GM19240 (cell line): Measurements from ENCODE around the gene NAP1L1.

ENCODE experiments used
- DNase-seq: peaks from one replicate; pipeline ENCODE4 v3.0.0; 2011; ENCODE audit warnings: low spot score; ENCODE audit not compliant: insufficient read length

Gene NAP1L1, protein sequence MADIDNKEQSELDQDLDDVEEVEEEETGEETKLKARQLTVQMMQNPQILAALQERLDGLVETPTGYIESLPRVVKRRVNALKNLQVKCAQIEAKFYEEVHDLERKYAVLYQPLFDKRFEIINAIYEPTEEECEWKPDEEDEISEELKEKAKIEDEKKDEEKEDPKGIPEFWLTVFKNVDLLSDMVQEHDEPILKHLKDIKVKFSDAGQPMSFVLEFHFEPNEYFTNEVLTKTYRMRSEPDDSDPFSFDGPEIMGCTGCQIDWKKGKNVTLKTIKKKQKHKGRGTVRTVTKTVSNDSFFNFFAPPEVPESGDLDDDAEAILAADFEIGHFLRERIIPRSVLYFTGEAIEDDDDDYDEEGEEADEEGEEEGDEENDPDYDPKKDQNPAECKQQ

DNA sequence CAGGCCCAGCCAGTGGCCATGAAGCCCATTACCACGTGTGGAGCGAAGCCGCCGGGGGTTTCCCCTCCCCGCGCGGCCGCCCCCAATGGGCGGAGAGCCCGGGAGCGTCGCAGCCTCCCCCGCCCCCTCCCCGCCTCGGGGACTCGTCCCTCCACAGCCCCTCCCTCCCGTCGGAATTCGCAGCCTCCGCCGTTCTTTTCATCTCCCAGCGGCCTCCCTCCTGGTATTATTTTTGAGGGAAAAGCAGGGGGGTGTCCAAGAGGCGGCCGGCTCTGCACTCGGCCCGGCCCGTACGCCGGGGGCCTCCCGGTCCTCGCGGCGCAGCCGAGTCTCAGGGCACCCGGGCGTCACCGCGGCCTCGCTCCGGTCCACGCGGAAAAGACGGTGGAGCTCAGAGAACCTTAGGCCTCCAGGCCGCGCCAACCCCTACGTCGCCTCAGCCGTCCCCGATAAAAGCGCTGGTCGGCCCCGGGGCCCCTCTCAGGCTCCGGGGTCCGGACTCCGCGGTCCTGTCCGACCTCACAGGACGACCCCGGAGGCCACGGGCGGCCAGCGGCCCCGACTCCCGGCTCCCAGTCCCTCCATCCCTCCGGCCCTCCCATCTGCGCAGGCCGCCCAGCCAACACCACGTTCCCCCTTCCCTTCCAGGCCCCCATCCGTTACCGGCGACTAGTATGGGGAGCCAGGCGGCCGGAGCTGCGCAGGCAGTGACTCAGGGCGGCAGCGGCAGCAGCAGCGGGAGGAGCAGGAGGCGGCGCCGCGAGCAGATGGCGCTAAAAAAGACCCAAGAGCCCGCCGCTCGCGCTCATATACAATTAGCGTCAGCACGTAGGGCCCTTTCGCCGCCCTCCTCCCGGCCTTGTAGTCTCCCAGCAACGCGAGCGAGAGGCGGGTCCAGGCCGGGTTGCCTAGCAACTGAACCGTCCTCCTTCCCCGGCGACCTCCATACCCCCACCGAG, at the start of gene NAP1L1:
TSS of gene NAP1L1 (minus strand) at position 782 of the 959 bp plus-strand sequence. CDS start 10,466 bp downstream, outside the sequence.
- peak; percentile 60 for DNase-seq

DNA sequence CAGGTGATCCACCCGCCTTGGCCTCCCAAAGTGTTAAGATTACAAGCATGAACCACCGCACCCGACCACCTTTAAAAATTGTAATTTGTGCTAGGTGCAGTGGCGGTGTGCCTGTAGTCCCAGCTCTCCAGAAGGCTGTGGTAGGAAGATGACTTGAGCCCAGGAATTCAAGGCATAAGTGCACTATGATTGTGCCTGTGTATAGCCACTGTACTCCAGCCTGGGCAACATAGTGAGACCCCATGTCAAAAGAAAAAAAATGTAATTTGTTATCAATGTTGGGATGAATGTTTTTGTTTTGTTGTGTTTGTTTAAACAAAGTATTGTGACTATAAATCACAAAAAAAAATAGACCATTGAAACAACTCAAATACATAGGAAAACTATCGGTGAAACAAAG, 43.1 kb upstream of the NAP1L1 start:
- no peak for DNase-seq

DNA sequence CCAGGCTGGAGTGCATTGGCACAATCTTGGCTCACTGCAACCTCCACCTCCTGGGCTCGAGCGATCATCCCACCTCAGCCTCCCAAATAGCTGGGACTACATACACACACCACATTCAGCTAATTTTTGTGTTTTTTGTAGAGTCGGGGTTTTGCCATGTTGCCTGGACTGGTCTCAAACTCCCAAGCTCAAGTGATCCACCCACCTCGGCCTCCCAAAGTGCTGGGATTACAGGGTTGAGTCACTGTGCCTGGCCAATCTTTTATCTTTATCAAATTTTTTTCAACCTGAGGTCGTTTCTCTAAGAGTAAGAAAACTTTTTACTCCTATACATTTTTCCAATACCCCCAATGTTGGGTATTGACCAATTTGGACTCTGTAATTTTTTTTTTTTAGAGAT, 40.0 kb upstream of the NAP1L1 start:
- no peak for DNase-seq

DNA sequence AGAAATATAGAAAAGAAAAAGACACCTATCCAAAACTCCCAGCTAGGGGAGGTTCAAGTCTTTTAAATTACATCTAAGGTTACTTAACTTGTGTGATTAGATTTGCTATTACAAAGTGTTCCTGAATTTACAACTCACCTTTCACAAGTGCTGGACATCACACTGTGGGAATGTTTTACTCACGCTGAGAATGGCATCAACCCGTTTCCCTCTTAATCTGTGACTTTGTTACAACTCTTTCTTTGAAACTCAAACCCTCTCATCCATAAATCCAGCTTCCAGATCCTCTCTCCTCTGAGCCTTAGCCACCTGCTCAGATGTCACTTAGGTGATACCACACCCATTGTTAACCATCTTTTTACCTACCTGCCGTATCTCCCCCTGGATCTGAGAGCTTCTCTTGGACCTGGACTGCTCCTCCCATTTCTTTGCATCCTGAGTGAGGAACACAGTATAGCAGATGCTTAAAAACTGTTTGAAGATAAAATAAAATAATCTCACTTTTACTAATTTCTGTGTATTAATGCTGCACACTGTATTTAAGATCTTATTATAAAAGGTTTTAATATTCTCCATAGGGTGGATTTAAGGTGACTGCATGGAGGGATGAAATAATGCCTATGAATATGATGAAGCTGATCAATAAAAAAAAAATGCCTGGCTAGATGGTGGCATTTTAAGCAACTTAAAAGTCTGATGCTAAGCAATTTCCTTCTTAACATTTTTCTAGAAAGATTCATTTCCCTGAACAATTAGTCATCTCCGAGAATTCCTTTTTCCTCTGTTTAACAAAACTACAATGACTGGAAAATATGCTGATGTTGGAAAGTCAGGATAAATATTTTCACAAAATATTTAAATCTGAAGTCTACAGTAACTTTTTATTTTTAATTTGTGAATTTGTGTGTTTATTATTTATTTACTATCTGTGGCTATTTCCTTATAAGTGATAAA, 39.1 kb upstream of the NAP1L1 start:
- DNase-seq = no peak

DNA sequence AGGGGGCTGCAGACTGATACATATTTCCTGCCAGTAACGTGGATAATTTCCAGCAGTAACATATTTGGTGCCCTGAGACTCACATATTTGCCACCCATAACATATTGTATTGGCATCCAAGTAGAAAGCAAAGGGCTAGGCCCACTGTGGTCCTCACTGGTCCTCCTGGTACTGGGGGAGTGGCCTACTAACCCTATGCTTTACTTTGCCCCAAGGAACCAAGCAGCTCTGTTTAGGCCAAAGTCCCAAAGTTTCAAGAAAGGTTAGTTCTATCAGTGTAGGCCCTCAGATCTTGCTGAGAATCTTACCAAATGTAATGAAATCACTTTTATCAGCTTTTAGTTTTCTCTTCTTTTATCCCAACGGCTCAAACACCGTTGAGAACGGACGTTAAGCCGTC, 35.4 kb upstream of the NAP1L1 start:
- DNase-seq = no peak

DNA sequence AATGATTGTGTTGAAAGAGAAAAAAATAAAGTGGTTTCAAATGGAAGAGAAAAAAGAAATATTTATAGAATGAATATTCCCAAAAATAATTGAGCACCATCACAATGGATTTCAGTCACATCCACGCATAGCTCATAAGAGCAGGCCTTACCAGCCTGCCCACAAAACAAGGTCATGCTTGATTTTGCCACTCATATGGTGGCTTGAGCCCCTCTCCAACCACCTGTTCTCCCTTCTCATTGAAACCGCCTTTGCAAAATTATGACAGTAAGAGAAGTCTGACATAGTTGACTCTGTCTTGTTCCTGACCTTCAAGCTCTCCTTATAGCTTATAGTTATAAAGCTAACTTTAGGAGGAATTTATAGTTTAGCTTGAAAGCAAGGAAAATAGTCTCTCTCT, 33.3 kb upstream of the NAP1L1 start:
- no peak for DNase-seq

DNA sequence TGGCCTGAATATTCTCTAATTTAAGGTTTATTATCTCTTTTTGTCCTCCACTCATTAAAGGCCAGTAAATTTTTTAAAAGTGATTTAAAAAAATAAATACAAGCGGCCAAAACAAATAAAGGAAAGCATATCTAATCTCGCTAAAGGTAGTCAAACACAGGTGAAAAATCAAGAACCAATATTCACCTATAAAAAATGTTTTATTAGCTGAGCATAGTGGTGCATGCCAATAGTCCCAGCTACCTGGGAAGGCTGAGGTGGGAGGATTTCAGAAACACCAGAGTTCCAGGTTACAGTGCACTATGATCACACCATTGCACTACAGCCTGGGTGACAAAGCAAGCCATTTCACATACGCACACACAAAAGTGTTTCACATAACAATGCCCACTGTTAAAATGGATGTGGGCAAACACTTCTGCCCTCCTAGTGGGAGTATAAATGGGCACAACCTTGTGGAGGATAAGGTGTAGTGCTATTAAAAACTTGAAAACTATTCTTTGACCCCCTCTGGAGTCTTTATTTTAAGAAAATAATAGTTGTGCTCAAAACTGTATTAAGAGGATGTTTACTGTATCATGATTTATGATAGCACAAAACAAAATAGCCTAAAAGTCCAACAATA, 32.7 kb upstream of the NAP1L1 start:
- no peak for DNase-seq

DNA sequence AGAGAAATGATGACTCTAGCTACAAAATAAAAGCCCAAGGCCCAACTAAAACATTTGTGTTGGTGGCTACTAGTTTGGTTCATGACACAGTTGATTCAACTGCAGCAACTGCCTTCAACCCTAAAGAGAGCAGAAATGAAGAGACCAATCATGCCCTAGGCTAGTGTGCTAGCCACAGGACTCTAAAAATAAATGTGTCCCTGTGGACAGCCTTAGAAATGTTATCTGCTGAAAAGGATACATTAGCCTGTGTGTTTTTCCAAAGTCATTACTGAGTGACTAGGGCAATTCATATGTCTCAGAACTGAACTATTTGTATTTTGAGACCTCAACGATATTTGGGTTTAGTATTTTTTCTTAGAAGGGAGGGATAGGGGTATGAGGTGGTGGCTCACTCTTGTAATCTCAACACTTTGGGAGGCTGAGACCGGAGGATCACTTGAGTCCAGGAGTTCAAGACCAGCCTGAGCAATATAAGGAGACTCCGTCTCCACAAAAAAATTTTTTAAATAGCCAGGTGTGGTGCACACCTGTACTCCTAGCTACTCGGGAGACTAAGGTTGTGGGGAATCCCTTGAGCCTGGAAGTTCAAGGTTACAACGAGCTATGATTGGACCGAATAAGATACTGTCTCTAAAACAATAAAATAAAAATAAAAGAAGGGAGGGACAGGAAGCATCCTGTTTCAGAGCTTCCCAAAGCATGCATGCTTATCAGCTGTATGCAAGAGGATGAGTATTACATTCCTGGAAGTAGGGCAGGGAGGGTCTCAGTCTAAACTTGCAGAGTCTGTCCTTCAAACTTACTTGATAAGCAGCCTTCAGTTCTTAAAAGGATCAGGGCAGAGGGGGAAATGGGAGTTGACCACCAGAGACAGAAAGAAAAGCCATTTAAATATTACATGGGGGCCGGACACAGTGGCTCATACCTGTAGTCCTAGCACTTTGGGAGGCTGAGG, 29.6 kb upstream of the NAP1L1 start:
- no peak for DNase-seq

DNA sequence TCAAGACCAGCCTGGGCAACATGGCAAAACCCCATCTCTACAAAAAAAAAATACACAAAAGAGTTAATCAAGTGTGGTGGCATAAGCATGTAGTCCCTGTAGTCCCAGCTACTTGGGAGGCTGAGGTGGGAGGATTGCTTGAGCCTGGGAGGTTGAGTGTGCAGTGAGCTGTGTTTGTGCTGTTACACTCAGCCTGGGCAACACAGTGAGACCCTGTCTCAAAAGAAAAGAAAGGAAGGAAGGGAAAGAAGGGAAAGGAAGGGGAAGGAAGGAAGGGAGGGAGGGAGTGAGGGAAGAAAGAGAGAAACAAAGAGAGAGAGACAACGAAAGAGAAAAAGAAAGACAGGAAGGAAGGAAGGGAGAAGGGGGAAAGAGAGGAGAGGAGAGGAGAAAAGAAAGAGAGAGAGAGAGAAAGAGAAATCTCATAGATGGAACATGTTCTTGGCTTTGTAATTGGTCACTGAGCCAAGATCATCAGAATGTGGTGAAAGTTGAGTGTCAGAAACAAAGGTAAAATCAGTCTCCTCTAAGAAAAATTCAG, 26.8 kb upstream of the NAP1L1 start:
- no peak for DNase-seq

DNA sequence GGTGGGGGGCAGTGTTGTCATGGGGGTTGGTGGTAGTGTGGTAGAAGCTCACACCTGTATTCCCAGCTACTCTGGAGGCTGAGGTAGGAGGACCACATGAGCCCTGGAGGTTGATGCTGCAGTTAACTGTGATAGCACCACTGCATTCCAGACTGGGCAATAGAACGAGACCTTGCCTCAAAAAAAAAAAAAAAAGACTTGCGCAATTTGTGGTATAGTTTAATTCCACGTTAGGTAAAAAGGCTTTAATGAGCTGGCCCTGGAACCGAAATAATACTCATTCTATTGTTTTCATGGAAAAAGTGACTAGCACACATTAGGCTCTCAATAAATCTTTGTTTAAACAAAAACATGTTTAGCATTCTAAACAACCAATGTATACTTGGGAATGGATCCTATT, 25.4 kb upstream of the NAP1L1 start:
- no peak for DNase-seq

DNA sequence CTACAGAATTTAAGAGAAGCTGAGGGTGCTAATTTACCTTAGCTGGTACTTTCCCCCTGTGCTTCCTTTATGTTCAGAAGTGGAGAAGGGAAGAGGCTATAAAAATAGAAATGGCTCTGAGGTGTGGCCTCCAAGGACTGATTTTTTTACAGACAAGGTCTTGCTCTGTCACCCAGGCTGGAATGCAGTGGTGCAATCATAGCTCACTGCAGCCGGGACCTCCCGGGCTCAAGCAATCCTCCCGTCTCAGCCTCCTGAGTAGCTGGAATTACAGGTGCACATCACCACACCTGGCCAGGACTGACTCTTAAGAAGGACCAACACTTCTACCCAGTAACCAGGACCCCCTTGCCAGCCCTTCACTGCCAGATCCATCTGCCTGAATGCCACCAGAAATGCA, 23.9 kb upstream of the NAP1L1 start:
- no peak for DNase-seq

DNA sequence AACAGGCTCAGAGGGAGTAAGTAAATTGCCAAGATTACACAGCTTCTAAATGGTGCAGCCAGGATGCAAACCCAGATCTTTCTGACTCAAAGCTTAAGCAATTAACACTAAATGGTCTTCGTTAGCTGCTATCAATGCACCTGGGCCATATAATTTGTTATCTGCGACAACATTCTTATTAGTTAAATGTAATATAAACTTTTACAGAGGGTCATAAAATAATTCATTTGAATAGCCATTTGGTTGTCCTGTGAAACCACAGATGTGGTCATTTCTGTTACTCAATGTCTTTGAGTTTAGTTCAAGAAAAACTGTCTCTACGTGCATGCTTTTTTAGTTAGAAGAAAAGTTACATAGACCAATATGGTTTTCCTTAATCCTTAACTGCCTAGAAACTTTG, 22.1 kb upstream of the NAP1L1 start:
- no peak for DNase-seq

DNA sequence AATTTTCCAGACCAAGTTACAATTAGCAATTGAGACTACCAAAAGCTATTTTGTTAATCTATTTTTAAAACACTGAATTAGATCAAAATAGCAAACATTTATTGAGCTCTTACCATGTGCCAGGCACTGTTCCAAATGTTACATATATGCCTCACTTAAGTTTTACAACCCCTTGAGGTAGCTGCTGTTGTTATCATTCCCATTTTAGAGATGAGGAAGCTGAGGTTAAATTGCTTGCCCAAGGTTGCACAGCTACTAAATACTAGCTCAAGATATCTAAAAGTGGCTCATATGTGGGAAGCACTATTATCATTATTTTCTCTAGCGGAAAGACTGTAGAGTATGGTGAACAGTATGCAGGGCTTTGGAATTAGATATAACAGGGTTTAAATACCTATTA, 19.5 kb upstream of the NAP1L1 start:
- no peak for DNase-seq

DNA sequence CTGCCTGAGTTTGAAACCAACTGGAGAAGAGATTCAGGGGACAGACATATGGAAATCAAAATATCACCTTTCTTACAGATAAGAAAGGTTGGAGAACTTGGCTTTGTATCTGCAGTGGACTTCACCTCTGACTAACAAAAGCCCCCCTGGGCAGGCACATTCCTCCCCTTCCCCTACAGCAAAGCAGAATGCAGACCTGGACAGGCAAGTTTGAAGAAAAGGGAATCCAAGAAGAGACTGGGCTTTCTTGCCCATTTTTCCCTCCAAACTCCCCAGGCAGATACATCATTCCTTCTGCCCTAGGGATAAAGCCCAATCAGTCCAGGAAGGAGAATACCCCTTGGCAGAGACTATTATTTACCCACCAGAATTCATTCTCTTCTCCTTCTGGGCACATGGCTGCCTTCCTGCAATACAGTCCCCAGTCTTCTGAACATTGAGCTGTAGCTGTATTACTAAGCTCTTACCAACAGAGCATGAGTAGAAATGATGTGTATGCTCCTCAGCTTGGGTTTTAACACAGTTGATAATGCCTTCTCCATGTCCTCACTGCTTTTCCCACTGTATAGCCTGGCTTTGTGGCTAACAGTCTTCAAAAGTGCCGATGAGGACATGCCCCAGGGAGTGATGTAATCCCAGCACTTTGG, 17.4 kb upstream of the NAP1L1 start:
- no peak for DNase-seq

DNA sequence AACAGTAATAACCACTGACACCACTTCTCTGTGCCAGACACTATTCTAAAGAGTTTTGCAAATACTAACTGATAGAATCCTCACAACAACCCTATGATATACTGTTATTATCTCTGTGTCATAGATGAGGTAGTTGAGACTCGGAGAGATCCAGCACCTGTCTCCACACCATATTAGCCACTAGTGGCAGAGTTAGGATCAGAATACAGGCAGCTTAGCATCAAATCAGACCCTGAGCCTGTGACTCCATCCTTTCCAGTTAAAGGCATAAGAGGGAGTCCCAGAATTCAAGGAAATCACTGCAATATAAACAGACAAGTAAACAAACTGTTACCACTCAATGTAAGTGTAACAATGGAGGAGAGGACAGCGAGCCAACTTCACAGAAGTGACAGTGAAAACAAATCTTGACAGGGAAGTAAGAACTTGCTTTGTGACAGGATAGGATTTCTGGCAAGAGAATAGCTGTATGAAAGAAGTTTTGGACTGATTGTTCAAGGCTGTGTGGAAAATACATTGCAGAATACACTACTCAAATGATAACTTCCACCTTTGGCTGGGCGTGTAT, 11.7 kb upstream of the NAP1L1 start:
- no peak for DNase-seq

DNA sequence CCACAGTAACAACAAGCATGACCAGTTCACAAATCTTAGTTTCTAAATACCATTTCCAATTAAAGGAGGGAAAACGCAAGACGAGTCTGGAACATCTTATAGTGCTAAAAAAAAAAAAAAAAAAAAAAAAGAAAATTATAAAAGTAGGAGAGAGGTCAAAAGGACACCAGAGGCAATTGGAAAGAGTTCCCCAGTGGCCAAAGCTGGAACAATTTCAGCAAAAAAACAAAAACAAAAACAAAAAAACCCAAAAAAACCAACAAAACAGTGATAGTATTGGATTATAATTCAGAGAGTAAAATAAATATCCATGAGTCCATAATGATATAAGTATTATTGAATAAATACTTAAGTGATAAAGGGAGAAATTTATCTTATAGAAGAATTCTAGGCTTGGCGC, 10.3 kb upstream of the NAP1L1 start:
- no peak for DNase-seq

DNA sequence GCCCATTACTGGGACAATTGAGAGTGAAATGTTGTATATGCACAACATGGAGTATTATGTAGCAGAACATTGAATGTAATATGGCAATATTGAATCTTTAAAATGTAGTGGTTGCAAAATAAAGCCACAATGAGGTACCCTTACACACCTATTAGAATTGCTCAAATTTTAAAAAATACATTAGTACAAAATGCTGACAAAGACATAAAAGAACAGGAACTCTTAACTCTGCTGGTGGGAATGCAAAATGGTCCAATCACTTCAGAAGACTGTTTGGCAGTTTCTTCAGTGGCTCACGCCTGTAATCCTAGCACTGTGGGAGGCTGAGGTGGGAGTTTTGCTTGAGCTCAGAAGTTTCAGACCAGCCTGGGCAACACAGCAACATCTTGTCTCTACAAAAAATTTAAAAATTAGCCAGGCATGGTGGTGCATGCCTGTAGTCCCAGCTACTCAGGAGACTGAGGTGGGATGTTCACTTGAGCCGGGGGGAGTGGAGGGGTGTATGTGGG, 6.8 kb upstream of the NAP1L1 start:
- no peak for DNase-seq

DNA sequence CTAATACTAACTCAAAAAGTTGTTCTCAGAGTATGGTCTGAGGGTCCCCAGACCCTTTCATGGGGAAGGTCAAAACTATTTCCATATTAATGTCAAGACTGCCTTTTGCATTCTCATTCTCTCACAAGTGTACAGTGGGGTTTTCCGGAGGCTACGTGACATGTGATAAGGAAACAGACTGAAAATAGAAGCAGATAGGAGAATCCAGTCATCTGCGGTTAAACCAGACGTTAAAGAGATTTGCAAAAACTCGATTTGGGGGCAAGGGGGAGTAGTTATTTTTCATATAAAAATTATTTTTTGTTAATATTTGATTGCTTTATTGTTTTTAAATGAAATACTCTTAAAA, 1.0 kb upstream of the NAP1L1 start:
- no peak for DNase-seq
